DND-41 (cell line): Measurements from ENCODE around the gene DSCAML1.

Source experiments
- ATAC-seq: fragments of 200-7000 bp; cut with Tn5 transposase; 3 replicates; pipeline ENCODE4 v1.9.1; 2021; ENCODE audit warnings: low read depth; ENCODE audit not compliant: insufficient read depth
- DNase-seq: peaks from one replicate; pipeline ENCODE4 v3.0.0-alpha.2; 2020
- H2AFZ ChIP-seq: 2 replicates; pipeline ENCODE4 v1.6.0; 2012; ENCODE audit warnings: low read depth, low read length
- H3K27ac ChIP-seq: 2 replicates; pipeline ENCODE4 v1.5.1; 2012; ENCODE audit warnings: low read length, inconsistent platforms
- H3K27me3 ChIP-seq: fragments of 200-600 bp; sonication (generic); 2 replicates; pipeline ENCODE4 v1.6.0; 2012; ENCODE audit warnings: low read length, mild to moderate bottlenecking, inconsistent platforms; ENCODE audit not compliant: insufficient read depth, poor library complexity
- H3K36me3 ChIP-seq: 2 replicates; pipeline ENCODE4 v1.5.1; 2012; ENCODE audit warnings: low read length, inconsistent platforms; ENCODE audit not compliant: insufficient read depth
- H3K4me1 ChIP-seq: 2 replicates; pipeline ENCODE4 v1.5.1; 2012; ENCODE audit warnings: mild to moderate bottlenecking, low read length; ENCODE audit not compliant: insufficient read depth
- H3K4me2 ChIP-seq: 2 replicates; pipeline ENCODE4 v1.6.0; 2012; ENCODE audit warnings: mild to moderate bottlenecking, moderate library complexity, low read length, inconsistent platforms; ENCODE audit not compliant: insufficient read depth
- H3K4me3 ChIP-seq, 2 experiments: fragments of 200-600 bp in 1 of 2; shearing (Covaris generic) in 1 of 2; 2 replicates each; pipeline ENCODE4 v1.5.1; 2012 to 2016; ENCODE audit warnings: inconsistent platforms in 2 of 2, low read length in 2 of 2, mild to moderate bottlenecking in 2 of 2, low read depth in 1 of 2, moderate library complexity in 1 of 2
- H3K79me2 ChIP-seq: 2 replicates; pipeline ENCODE4 v1.6.0; 2012; ENCODE audit warnings: low read length, inconsistent platforms; ENCODE audit not compliant: insufficient read depth
- H3K9ac ChIP-seq: 2 replicates; pipeline ENCODE4 v1.6.0; 2012; ENCODE audit warnings: low read depth, mild to moderate bottlenecking, inconsistent platforms, low read length, moderate library complexity
- H3K9me3 ChIP-seq: 2 replicates; pipeline ENCODE4 v1.5.1; 2012; ENCODE audit warnings: low read length, moderate library complexity, mild to moderate bottlenecking, inconsistent platforms; ENCODE audit not compliant: insufficient read depth, severe bottlenecking
- H4K20me1 ChIP-seq: 2 replicates; pipeline ENCODE4 v1.6.0; 2012; ENCODE audit warnings: low read length; ENCODE audit not compliant: insufficient read depth
- CTCF ChIP-seq: IDR thresholded peaks from 2 replicates; pipeline ENCODE4 v1.5.1; 2012; ENCODE audit warnings: borderline replicate concordance, low read length, moderate library complexity, mild to moderate bottlenecking; ENCODE audit not compliant: poor library complexity, severe bottlenecking; ENCODE audit errors: extremely low read depth
- EZH2 ChIP-seq: IDR thresholded peaks from 3 replicates; pipeline ENCODE4 v1.6.1; 2012; ENCODE audit warnings: borderline replicate concordance, low read depth, mild to moderate bottlenecking, moderate library complexity, low read length, inconsistent platforms; ENCODE audit not compliant: severe bottlenecking

The DSCAML1 gene

GRCh38 chr11:117734601-117735024, 62.4 kb downstream of the DSCAML1 start:
- H3K4me3 ChIP-seq = no peak overlapping the region
- no peaks in the 10 kb centered on the region for H3K9me3 ChIP-seq
- no peaks in the 10 kb centered on the region for H3K79me2 ChIP-seq
- no peaks in the 10 kb centered on the region for H3K27me3 ChIP-seq
- TF ChIP-seq EZH2 (no peak), CTCF (no peak)
- DNase-seq (no peak), ATAC-seq (no peak)
- H3K27ac ChIP-seq = no peak overlapping the region
- no peak overlapping the region for H3K9ac ChIP-seq
- H3K36me3 ChIP-seq = peaks cover 3% of the 10 kb centered on the region; the same call in 1 of the 2 replicates
- no peak overlapping the region for H2AFZ ChIP-seq
- no peaks in the 10 kb centered on the region for H3K4me1 ChIP-seq
- no peak overlapping the region for H3K4me2 ChIP-seq
- peaks cover 14% of the 10 kb centered on the region; the same call in 1 of the 2 replicates for H4K20me1 ChIP-seq

- DNase-seq (no peak), ATAC-seq (no peak)
- Histone ChIP-seq H3K9ac (no peak overlapping the region), H3K9me3 (no peaks in the 10 kb centered on the region), H3K79me2 (no peaks in the 10 kb centered on the region), H2AFZ (no peak overlapping the region), H3K4me2 (no peak overlapping the region), H3K27me3 (no peaks in the 10 kb centered on the region), H3K4me1 (no peaks in the 10 kb centered on the region), H3K36me3 (peaks cover 3% of the 10 kb centered on the region; the same call in 1 of the 2 replicates), H3K4me3 (no peak overlapping the region), H4K20me1 (peaks cover 12% of the 10 kb centered on the region; the same call in 1 of the 2 replicates), H3K27ac (no peak overlapping the region)
- TF ChIP-seq CTCF (no peak), EZH2 (no peak)
These were observed 63.7 kb downstream of the DSCAML1 start for GRCh38 chr11:117733316-117733715.

- no peak for ATAC-seq
- no peak overlapping the region for H3K4me3 ChIP-seq
- H3K27ac ChIP-seq = no peak overlapping the region
These were observed 65.2 kb downstream of the DSCAML1 start for GRCh38 chr11:117731722-117732290.

More at GRCh38 chr11:117731722-117732290, 65.2 kb downstream of the DSCAML1 start:
- no peaks in the 10 kb centered on the region for H3K79me2 ChIP-seq
- no peaks in the 10 kb centered on the region for H3K9me3 ChIP-seq
- no peak overlapping the region for H3K4me2 ChIP-seq
- H2AFZ ChIP-seq = no peak overlapping the region
- no peaks in the 10 kb centered on the region for H3K27me3 ChIP-seq
- H3K36me3 ChIP-seq = no peaks in the 10 kb centered on the region
- no peak for DNase-seq
- H4K20me1 ChIP-seq = peaks cover 11% of the 10 kb centered on the region
- no peak overlapping the region for H3K9ac ChIP-seq
- H3K4me1 ChIP-seq = no peaks in the 10 kb centered on the region
- TF ChIP-seq EZH2 = no peak
- TF ChIP-seq CTCF = no peak
